HG03097 (cell line): ENCODE data around the gene ETFA.

ENCODE experiments used
- ATAC-seq: cut with Tn5 transposase; IDR thresholded peaks from one replicate; pipeline ENCODE4 v1.9.1; 2021; ENCODE audit not compliant: unreplicated experiment, low FRiP score

The ETFA gene

DNA sequence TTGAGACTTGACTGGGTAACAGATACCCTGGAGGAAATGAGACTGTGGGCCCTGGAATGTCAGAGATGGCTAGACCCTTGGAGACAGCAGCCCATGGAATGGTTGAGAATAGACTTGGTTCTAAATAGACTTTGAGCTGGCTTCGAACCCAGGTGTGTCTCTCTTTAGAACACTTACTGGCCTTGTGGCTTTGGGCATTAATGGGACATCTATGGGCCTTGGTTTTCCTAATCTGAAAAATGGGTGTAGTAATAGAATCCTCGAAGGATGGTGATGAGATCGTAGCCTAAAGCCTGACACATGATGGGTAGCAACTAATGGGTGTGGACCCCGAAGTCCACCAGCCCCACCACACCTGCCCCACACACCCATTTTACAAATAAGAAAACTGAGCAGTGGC is 132.2 kb downstream of the ETFA start:
- no peak for ATAC-seq

- ATAC-seq: no peak
Observed at GRCh38 chr15:76178296-76179000, 132.8 kb downstream of the ETFA start.

GRCh38 chr15:76177491-76178040 is 133.7 kb downstream of the ETFA start:
- ATAC-seq: no peak

DNA sequence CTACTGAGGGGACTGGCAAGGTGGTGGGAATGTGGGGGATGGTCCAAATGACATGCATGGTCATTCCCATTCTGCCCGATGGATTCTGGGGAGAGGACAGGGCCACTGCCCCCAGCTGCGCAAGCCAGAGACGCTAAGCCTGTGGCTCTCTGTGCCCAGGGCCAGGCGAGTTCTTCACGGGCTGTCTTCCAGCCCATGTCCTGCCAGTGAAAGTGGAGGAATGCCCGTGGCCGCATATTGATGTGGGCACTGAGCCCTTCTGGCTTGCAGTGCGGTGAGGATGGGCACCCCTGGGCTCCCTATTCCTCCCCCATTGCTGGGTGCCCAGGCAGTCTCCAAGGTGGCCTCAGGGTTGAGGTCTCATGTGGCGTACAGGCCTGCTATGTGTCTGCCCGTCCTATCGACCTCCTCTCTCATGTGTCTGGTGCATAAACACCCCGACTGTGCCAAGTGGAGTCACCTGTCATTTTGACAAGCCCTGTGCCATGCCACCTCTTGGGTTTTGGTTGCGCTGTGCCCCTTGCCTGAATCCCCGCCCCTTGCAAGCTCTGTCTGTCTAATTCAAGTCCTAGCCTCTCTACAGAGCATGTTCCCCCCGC is 134.7 kb downstream of the ETFA start:
- no peak for ATAC-seq

GRCh38 chr15:76176059-76176458 is 135.2 kb downstream of the ETFA start:
- no peak for ATAC-seq

DNA sequence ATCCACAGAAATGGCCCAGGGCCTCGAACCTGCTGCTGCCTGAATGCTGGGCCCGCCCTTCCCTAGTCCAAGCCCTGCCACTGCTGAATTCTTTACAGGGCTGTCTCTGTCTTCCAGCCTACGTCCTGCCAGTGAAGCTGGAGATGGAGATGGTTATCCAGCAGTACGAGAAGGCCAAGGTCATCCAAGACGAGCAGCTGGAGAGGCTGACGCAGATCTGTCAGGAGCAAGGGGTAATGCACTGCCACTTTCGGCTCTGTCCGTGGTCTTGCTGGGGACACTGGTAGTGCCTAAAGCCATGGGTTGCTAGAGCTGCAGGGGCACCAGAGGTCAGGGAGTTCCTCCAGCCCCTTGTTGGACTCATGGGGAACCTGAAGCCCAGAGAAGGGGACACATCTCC is 135.8 kb downstream of the ETFA start:
- ATAC-seq: no peak

- ATAC-seq: no peak
Observed at GRCh38 chr15:76174654-76175053, 136.6 kb downstream of the ETFA start.

DNA sequence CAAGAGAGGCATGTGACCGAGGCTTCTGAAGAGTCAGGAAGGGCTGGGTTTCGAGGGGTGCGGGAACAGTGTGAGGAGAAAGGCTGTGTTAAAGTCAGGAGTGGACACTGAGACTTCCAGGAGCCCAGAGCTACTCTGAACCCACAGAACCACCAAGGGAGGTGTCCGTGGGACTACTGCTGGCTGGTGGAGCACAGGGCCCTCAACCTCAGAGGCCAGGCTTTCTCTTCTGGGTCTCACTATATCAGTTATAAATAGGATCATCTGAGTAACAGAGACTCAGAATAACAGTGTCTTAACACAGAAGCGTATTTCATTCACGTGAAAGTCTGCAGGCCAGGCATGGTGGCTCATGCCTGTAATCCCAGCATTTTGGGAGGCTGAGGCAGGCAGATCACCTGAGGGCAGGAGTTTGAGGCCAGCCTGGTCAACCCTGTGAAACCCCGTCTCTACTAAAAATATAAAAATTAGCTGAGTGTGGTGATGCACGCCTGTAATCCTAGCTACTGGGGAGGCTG is 137.9 kb downstream of the ETFA start:
- ATAC-seq: no peak

GRCh38 chr15:76172782-76173181 is 138.5 kb downstream of the ETFA start:
- no peak for ATAC-seq

GRCh38 chr15:76169911-76170800 is 141.1 kb downstream of the ETFA start:
- ATAC-seq: no peak

DNA sequence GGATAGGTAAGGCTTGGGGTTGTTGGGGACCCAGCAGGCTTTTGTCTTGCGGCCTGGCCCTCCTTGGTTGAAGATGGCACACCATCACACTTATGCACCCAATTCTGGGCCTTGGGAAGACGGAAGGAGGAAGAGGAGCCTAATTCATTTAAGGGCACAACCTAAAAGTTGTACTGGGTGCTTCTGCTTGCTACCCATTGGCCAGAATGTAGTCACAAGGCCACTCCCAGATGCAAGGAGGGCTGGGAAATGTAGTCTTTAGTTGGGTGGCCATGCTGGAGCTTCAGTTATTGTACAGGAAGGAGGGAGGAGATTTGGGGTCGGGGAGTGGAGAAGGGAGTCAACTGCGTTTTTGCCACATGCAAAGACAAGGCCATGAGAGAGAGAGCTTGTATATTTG is 142.3 kb downstream of the ETFA start:
- ATAC-seq: no peak

DNA sequence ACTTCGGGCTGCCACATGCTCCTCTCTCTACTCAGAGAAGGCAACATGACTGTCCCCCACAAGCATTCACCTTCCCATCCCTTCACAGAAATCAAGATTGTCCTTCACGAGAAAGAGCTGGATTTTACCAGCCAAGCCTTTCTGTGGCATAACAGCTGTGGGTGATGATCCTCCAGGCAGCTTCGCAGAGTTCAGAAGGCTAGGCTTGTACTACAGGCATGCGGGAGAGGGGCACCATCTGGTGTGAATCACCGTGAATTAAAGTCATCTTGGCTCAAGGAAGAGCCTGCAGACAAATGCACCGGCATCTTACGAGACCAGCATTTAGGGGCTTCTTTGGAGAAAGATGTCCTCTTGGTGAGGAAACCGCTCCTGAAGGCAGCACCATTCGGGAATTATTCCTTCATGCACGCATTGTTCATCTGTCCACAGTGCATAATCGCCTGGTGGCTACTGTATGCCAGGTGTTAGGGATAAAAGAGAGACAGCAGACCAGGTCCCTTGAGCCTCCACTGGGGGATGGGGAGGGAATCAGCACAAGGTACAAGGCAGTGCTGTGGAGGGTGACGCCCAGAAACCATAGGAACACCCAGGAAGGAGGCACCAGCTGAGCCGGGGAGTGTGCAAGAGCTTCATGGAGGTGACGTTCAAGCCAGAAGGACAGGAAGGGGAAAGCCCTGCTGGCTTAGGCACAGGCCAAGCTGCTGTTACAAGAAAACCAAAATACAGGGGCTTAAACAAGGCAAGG is 142.9 kb downstream of the ETFA start:
- ATAC-seq: no peak

GRCh38 chr15:76165951-76166350 is 145.3 kb downstream of the ETFA start:
- no peak for ATAC-seq
